Measurements from ENCODE around the gene TULP3.

DNA sequence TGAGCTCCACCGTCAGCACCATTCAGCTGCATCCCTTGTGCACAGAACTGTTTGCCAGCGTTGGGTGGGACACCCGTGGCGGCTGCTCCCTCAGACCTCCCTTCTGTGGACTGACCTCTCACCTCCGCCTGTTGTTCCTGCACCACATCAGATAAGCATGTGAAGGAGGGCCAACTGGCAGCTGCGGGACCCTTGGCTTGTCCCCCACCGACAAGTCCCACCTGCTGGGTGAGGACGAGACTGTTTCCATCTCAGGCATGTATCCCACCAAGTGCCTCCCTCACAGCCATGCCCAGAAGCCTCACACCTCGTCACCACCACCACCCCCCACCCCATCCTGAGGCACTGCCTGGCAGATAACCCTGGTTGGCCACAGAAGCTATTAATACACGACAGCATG, 49.9 kb downstream of the TULP3 start:
- TF ChIP-seq POLR2A (IDR thresholded peaks at IDR 0.05) = no peak
- TF ChIP-seq, protein P1, sequence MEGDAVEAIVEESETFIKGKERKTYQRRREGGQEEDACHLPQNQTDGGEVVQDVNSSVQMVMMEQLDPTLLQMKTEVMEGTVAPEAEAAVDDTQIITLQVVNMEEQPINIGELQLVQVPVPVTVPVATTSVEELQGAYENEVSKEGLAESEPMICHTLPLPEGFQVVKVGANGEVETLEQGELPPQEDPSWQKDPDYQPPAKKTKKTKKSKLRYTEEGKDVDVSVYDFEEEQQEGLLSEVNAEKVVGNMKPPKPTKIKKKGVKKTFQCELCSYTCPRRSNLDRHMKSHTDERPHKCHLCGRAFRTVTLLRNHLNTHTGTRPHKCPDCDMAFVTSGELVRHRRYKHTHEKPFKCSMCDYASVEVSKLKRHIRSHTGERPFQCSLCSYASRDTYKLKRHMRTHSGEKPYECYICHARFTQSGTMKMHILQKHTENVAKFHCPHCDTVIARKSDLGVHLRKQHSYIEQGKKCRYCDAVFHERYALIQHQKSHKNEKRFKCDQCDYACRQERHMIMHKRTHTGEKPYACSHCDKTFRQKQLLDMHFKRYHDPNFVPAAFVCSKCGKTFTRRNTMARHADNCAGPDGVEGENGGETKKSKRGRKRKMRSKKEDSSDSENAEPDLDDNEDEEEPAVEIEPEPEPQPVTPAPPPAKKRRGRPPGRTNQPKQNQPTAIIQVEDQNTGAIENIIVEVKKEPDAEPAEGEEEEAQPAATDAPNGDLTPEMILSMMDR (IDR thresholded peaks at IDR 0.05) = no peak
- no peak for TF ChIP-seq POLR2AphosphoS5 (IDR thresholded peaks at IDR 0.05)
